ENCODE data around the gene PARP1. TPM values are rescaled to one million over a fixed set of nuclear protein-coding genes. Genes with fewer than 3 reads are reported as not detected.

The PARP1 gene
- total RNA-seq, 1 donor from 2014 or later: 101 TPM

DNA sequence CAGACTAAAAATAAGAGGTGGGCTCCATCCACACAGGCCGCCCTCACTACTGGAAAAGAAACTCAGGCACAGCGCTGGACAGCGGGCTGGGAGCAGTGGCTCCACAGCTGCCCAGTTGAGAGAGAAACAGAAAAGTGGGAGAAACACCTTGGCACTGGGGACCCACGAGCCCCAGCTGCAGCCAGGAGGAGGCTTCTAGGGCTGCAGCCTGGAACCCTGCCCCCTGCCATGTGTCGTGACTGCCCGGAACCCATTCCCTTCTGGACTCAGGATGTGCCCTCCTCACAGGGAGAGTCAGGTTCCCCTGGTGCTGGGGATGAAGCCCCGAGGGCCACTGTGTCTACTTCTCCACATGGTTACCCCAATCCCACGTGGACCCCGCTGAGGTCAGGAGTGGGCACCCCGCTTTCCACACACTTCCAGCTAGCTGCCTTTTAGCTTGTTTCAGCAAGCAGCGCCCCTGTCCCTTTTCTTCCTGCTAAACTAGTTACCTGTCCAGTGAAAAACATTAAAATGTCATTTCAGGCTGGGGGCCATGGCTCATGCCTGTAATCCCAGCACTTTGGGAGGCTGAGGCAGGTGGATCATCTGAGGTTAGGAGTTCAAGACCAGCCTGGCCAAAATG is 35.9 kb downstream of the PARP1 start:
- Mint-ChIP-seq H3K4me3 (no peak overlapping the region), H3K9me3 (no peaks in the 10 kb centered on the region), H3K27me3 (ENCODE audit: low read depth) (no peaks in the 10 kb centered on the region), H3K27ac (no peak overlapping the region), H3K4me1 (no peaks in the 10 kb centered on the region), H3K36me3 (peaks cover 50% of the 10 kb centered on the region)
- DNase-seq (ENCODE audit: low spot score in 2 of 2, unreplicated experiment in 2 of 2): no peak
- TF ChIP-seq, protein P1, sequence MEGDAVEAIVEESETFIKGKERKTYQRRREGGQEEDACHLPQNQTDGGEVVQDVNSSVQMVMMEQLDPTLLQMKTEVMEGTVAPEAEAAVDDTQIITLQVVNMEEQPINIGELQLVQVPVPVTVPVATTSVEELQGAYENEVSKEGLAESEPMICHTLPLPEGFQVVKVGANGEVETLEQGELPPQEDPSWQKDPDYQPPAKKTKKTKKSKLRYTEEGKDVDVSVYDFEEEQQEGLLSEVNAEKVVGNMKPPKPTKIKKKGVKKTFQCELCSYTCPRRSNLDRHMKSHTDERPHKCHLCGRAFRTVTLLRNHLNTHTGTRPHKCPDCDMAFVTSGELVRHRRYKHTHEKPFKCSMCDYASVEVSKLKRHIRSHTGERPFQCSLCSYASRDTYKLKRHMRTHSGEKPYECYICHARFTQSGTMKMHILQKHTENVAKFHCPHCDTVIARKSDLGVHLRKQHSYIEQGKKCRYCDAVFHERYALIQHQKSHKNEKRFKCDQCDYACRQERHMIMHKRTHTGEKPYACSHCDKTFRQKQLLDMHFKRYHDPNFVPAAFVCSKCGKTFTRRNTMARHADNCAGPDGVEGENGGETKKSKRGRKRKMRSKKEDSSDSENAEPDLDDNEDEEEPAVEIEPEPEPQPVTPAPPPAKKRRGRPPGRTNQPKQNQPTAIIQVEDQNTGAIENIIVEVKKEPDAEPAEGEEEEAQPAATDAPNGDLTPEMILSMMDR (IDR thresholded peaks at IDR 0.05; ENCODE audit: unreplicated experiment): no peak

DNA sequence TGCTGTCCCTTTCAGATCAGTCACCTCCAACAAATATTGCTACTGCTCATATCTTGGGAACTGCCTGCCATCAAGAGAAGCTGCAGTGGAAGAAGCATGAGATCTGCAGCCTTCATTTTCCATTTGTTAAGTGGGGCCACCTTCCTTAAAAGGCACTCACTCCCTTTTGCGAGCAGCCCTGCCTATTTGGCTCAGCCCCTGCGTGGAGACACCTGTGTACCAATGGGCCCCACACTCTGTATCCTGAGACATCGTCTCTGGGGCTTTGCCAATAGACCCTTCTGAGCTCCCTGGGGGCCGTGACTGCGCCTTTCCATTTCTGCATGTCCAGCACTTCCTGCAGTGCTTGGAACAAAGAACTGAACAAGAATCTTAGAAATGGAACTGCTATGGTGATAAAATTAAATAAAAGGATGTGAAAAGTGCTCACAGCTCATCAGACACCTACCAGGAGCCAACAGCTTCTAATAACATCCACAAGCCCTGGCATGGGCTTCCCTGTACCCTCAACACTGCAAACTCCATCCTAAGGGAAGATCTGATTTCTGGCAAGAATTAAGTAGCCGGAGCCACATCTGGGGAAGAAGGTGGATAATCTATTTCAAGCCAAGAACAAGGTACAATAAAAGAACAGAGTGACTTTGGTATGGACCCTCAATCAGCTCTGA is 36.7 kb downstream of the PARP1 start:
- H3K27ac Mint-ChIP-seq: no peak overlapping the region
- no peaks in the 10 kb centered on the region for H3K27me3 Mint-ChIP-seq (ENCODE audit: low read depth)
- DNase-seq (ENCODE audit: low spot score in 2 of 2, unreplicated experiment in 2 of 2): no peak
- no peaks in the 10 kb centered on the region for H3K9me3 Mint-ChIP-seq
- H3K36me3 Mint-ChIP-seq: peaks cover 43% of the 10 kb centered on the region
- H3K4me1 Mint-ChIP-seq: no peaks in the 10 kb centered on the region
- TF ChIP-seq, protein P1 (IDR thresholded peaks at IDR 0.05; ENCODE audit: unreplicated experiment): no peak
- no peak overlapping the region for H3K4me3 Mint-ChIP-seq

DNA sequence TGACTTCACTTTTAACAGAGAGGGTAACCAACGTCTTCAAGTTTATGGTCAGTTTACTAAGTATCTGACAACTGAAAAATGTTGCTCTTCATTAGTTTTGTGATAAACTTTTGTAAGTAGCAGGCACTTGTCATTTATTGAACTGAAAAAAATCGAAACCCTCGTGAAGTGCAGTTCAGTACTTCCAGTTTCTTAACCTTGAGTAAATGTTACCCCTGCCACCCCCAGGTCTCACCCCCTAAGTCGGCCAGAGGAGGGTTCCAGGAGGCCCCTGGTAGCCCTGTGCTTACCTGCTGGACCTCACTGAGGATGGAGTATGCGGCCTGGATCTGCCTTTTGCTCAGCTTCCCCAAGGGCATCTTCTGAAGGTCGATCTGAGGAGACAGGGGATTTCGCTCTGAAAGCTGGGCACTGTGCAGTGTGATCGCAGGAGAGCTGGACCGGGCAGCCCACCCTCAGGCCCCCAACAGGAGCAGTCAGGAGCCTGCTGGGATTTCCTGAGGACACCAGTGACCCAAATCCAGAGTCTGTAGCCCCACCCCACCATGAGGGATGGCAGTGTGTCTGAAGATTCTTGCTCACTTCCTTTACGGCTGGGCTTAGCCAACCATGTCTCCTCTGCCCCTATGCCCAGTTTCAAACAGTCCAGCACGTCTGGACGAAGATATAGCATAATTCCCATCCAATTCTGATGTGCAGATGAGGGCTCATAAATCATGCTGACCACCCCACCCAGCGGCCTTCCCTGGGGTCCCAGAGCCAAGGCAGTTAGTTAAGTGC is 37.6 kb downstream of the PARP1 start:
- no peaks in the 10 kb centered on the region for H3K4me1 Mint-ChIP-seq
- H3K36me3 Mint-ChIP-seq: peaks cover 39% of the 10 kb centered on the region
- no peaks in the 10 kb centered on the region for H3K27me3 Mint-ChIP-seq (ENCODE audit: low read depth)
- no peak overlapping the region for H3K27ac Mint-ChIP-seq
- no peak overlapping the region for H3K4me3 Mint-ChIP-seq
- TF ChIP-seq, protein P1 (IDR thresholded peaks at IDR 0.05; ENCODE audit: unreplicated experiment): no peak
- no peak for DNase-seq (ENCODE audit: low spot score in 2 of 2, unreplicated experiment in 2 of 2)
- H3K9me3 Mint-ChIP-seq: no peaks in the 10 kb centered on the region

DNA sequence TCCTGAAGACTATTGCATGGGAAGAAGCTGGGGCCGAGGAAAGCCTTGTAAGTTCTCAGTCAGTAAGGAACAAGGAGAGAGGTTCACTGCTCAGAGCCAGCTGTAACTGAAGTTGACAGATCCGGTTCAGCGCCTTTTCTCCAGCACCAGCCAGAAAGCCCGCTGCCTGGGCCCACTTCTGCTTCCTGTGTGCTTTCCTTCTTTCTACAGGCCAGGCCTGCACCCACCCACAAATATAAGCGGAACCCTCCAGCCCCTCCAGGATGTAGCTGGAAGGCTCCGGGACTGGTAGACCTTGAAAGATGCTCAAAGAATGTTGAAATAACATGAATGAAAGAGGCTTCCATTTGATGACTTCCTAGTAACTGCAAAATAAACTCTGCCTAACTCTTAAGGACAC is 38.8 kb downstream of the PARP1 start:
- TF ChIP-seq, protein P1 (IDR thresholded peaks at IDR 0.05; ENCODE audit: unreplicated experiment): no peak
- H3K9me3 Mint-ChIP-seq: no peaks in the 10 kb centered on the region
- H3K36me3 Mint-ChIP-seq: peaks cover 41% of the 10 kb centered on the region
- no peaks in the 10 kb centered on the region for H3K4me1 Mint-ChIP-seq
- no peaks in the 10 kb centered on the region for H3K27me3 Mint-ChIP-seq (ENCODE audit: low read depth)
- no peak overlapping the region for H3K4me3 Mint-ChIP-seq
- no peak overlapping the region for H3K27ac Mint-ChIP-seq
- DNase-seq (ENCODE audit: low spot score in 2 of 2, unreplicated experiment in 2 of 2): no peak

DNA sequence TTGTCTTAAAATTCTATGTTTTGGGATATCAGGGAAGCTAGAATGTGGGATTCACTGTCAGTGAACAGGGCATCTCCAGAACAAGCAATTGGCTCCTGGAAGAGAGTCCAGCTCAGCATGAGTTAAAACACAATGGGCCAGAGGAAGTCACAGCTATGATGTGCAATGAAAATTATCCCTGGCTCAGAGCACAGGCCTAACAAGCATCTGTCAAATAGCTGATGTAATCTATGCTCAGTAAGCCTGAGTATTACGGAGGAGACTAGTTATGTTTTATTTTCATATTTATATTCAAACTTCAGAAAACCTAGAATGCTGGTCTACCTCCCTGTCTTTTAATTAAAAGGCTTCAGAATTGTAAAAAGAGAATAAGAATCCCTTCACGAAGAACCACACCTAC is 41.6 kb downstream of the PARP1 start:
- Mint-ChIP-seq H3K27ac (no peak overlapping the region), H3K36me3 (peaks cover 45% of the 10 kb centered on the region), H3K4me1 (no peaks in the 10 kb centered on the region), H3K27me3 (ENCODE audit: low read depth) (no peaks in the 10 kb centered on the region), H3K4me3 (no peak overlapping the region), H3K9me3 (no peaks in the 10 kb centered on the region)
- TF ChIP-seq, protein P1 (IDR thresholded peaks at IDR 0.05; ENCODE audit: unreplicated experiment): no peak
- DNase-seq (ENCODE audit: low spot score in 2 of 2, unreplicated experiment in 2 of 2): no peak
